ENCODE measurements around the gene TTC39A.
"Not testable (repeated sequence)": the region's sequence is repeated elsewhere in the genome, so short reads cannot be mapped to it uniquely, and the experiment has no call there.

TTC39A gene

GRCh38 chr1:51263147-51263877, 67.0 kb downstream of the TTC39A start:
- DNase-seq = no peak

GRCh38 chr1:51255331-51255730, 75.0 kb downstream of the TTC39A start:
- no peak for DNase-seq

- DNase-seq = no peak
Measured at GRCh38 chr1:51253691-51254090, 76.7 kb downstream of the TTC39A start.

DNA sequence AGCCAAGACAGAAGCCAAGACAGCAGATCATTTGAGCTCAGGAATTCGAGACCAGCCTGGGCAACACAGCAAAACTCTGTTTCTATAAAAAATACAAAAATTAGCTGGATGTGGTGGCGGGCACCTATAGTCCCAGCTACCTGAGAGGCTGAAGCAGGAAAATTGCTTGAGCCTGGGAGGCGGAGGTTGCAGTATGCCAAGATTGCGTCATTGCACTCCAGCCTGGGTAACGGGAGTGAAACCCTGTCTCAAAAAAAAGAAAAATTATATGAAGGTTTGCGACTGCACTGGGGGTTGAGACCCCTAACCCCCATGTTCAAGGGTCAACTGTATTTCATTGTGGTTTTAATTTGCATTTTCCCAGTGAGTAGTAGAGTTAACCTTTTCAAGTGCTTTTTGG, 78.0 kb downstream of the TTC39A start:
- DNase-seq = no peak

DNA sequence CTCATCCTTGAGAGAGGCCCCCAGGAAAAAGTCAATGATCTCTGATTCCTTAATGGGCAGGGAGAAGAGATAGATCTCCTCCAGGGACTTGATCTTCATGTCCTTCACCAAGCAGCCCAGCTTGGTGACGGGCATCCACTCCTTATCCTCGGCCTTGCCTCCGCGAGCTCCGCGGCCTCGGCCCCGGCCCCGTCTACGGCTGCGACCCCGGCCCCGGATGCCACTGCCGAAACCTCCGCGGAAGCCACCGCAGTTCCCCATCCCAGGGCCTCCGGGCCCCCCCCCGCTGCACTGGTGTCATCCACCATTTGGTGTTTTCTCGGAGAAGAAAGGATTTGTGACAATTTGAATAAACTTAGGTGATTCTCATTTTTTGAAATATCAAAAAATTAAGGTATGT, 79.2 kb downstream of the TTC39A start:
- DNase-seq = not testable (repeated sequence)

DNA sequence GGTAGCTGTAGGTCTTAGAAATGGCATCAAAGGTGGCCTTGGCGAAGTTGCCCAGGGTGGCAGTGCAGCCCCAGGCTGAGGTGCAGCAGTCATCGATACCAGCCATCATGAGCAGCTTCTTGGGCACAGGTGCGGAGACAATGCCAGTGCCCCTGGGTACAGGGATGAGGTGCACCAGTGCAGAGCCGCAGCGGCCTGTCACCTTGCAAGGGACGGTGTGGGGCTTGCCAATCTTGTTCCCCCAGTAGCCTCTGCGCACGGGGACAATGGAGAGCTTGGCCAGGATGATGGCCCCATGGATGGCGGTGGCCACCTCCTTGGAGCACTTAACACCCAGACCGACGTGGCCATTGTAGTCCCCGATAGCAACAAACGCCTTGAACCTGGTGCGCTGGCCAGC, 79.6 kb downstream of the TTC39A start:
- DNase-seq = not testable (repeated sequence)

- DNase-seq = no peak
Measured at GRCh38 chr1:51249445-51249844, 80.9 kb downstream of the TTC39A start.

GRCh38 chr1:51247499-51247898, 82.9 kb downstream of the TTC39A start:
- no peak for DNase-seq

DNA sequence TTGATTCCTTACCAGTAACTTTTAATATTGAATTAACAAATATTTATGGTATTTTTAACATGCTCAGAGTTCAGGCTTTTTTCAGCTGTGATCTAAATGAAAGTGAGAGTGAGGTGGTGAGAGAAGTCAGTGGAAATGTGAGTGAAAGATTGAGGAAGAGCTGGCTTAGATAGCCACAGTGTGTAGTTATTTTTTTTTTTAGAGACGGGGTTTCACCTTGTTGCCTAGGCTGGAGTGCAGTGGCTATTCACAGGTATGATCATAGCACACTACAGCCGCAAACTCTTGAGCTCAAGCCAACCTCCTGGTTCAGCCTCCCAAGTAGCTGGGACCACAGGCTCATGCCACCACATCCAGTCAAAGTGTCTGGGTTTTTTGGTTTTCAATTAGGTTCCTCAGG, 83.3 kb downstream of the TTC39A start:
- no peak for DNase-seq

GRCh38 chr1:51242546-51242945, 87.8 kb downstream of the TTC39A start:
- DNase-seq = no peak

DNA sequence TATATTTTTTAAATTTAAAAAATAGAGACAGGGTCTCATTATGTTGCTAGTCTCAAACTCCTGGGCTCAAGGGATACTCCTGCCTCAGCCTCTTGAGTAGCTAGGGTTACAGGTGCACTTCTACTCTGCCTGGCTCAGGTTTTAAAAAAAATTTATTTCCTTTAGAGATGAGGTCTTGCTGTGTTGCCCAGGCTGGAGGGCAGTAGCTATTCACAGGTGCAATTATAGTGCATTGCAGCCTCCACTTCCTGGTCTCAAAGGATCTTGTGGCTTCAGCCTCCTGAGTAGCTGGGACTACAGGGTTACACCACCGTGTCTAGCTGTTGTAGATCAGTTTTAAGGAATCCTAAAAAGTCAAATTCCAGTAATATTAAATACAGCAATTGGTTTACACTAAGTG, 89.2 kb downstream of the TTC39A start:
- no peak for DNase-seq

DNA sequence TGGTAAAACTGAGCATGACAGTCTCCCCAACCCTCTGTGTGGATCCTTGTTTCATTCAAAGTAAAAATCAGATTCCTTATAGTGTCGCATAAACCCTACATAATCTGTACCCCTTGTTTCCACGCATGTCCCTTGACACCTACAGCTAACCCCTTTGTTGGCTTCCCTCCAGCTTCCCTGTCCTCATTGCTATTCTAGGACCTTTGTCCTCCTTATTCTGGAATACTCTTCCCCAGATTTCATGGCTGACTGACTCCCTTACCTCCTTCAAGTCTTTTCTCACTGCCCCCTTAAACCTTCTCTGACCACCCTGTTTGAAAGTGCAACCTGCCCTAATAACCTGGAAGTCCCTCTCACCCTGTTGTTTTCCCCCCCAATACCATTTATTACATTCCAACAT, 90.3 kb downstream of the TTC39A start:
- DNase-seq = no peak

DNA sequence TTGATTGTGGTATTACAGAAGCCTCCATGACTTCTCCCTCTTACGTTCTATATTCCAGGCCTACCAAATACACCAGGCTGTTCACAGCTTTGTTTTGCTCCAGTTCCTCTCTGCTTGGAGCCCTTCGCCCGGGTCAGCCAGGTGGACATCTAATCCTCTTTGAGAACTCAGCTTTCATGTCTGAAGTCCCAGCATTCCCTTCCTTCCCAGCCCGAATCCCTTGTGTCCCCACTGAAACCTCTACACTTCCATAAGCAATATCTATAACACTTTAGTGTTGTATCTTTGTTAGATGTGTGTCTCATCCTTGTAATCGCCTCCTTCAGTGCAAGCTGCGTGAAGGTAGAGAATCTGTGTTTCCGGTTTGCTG, 92.3 kb downstream of the TTC39A start:
- DNase-seq = no peak

DNA sequence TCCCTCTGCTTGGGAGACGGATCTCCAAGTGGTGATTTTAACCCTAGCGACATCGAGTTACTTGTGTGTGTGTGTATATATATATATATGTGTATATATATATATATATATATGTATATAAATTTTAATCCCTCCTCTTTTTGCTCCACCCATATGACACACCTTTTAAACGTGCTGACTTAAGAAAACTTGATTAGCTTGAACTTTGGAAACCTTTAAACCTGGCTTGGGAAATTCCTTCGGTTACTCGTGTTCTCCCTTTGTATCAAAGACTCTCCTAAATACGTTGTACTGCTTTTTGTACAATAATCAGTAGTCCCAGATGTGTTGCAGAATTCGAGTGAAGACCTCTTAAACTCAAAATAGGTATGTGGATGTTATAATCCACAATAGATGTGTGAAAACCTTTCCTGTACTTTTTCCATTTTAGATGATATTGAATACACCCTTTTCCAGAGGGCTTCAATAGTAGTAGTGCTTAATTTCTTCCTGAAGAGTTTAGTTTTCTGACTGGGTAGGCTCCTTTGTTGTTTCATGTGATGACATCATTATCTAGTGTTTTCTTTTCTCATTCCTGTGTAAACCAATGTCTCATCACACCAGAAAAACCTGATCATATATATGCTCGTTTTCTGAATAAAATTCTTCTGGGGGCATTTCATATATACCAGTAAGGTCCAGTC, 92.9 kb downstream of the TTC39A start:
- DNase-seq = no peak

Measured in hematopoietic multipotent progenitor cell treated with erythropoietin and hydrocortisone succinate and interleukin-3 and kit ligand, for 4 days (in vitro differentiated cells).